OCI-LY1 (cell line): Measurements from ENCODE around the gene GAPVD1.

Experiments
- EZH2 ChIP-seq: fragments of 200-600 bp; sonication (generic), shearing (Covaris generic); IDR thresholded peaks from 2 replicates; pipeline ENCODE4 v1.8.0; 2017; ENCODE audit warnings: borderline replicate concordance, mixed run types, mild to moderate bottlenecking, antibody characterized with exemption, low read length, moderate library complexity, mixed read lengths
- TF ChIP-seq, protein P1 (sequence below): fragments of 200-600 bp; sonication (generic), shearing (Covaris generic); IDR thresholded peaks from 2 replicates; pipeline ENCODE4 v1.5.1; 2017; ENCODE audit warnings: mild to moderate bottlenecking, antibody characterized with exemption, low read length, moderate library complexity, mixed read lengths

DNA sequence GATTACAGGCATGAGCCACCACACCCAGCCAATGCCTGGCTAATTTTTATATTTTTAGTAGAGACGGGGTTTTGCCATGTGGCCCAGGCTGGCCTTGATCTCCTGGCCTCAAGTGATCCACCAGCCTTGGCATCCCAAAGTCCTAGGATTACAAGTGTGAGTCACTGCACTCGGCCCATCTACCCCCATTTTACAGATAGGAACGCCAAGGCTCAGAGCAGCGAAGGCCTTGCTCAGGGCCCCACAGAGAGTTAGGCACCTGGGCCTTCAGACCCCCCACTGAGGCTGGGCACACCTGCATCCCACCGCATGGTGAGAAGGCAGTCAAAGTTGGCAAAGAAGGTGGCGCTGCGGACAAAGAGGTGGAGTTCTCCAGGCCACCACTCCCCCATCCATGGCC lies 143.1 kb downstream of the GAPVD1 start:
- TF ChIP-seq, protein P1, sequence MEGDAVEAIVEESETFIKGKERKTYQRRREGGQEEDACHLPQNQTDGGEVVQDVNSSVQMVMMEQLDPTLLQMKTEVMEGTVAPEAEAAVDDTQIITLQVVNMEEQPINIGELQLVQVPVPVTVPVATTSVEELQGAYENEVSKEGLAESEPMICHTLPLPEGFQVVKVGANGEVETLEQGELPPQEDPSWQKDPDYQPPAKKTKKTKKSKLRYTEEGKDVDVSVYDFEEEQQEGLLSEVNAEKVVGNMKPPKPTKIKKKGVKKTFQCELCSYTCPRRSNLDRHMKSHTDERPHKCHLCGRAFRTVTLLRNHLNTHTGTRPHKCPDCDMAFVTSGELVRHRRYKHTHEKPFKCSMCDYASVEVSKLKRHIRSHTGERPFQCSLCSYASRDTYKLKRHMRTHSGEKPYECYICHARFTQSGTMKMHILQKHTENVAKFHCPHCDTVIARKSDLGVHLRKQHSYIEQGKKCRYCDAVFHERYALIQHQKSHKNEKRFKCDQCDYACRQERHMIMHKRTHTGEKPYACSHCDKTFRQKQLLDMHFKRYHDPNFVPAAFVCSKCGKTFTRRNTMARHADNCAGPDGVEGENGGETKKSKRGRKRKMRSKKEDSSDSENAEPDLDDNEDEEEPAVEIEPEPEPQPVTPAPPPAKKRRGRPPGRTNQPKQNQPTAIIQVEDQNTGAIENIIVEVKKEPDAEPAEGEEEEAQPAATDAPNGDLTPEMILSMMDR, result no peak
- no peak for TF ChIP-seq EZH2
